ENCODE measurements around the gene CALCOCO2.

- TF ChIP-seq CTCF (conservative IDR thresholded peaks at IDR 0.05; ENCODE audit: low read depth in 2 of 2) (no peak), JUNB (IDR thresholded peaks at IDR 0.05; ENCODE audit: unreplicated experiment) (no peak), REST (IDR thresholded peaks at IDR 0.05; ENCODE audit: unreplicated experiment) (no peak), EZH2 (IDR thresholded peaks at IDR 0.05; ENCODE audit: low read depth, unreplicated experiment) (no peak), EZH2phosphoT487 (IDR thresholded peaks at IDR 0.05; ENCODE audit: unreplicated experiment) (no peak), NANOG (IDR thresholded peaks at IDR 0.05; ENCODE audit: borderline replicate concordance) (no peak), POLR2AphosphoS5 (IDR thresholded peaks at IDR 0.05; ENCODE audit: low read depth) (no peak)
Measured at GRCh38 chr17:48843187-48843900, 12.5 kb downstream of the CALCOCO2 start.
